BLaER1 treated with 17β-estradiol and CSF1 and Interleukin-3, amounts not matched to agents 10 nM and 100 nM (cell line): ENCODE measurements around the gene SNRNP200.
"Not testable (repeated sequence)": the region's sequence is repeated elsewhere in the genome, so short reads cannot be mapped to it uniquely, and the experiment has no call there.

Experiments used
- H3K27ac ChIP-seq, 11 experiments: shearing (Covaris generic); formaldehyde crosslinking; 2 replicates each; pipeline ENCODE4 v1.8.1; 2022
- H3K27me3 ChIP-seq, 11 experiments: shearing (Covaris generic); formaldehyde crosslinking; 2 replicates each; pipeline ENCODE4 v1.8.1; 2022
- H3K36me3 ChIP-seq, 11 experiments: shearing (Covaris generic); formaldehyde crosslinking; 2 replicates each; pipeline ENCODE4 v1.8.1; 2022
- H3K4me1 ChIP-seq, 10 experiments: shearing (Covaris generic); formaldehyde crosslinking; 2 replicates each; pipeline ENCODE4 v1.8.1; 2022
- H3K4me2 ChIP-seq, 11 experiments: shearing (Covaris generic); formaldehyde crosslinking; 2 replicates each; pipeline ENCODE4 v1.8.1; 2022
- H3K4me3 ChIP-seq, 10 experiments: shearing (Covaris generic); formaldehyde crosslinking; 2 replicates each; pipeline ENCODE4 v1.8.1; 2022
- H3K9ac ChIP-seq, 11 experiments: shearing (Covaris generic); formaldehyde crosslinking; 2 replicates each; pipeline ENCODE4 v1.8.1; 2022
- H3K9me3 ChIP-seq, 11 experiments: shearing (Covaris generic); formaldehyde crosslinking; replicated peaks in 1 of 11; 2 replicates each; pipeline ENCODE4 v1.8.1; 2022
- H4K20me1 ChIP-seq, 11 experiments: shearing (Covaris generic); formaldehyde crosslinking; 2 replicates each; pipeline ENCODE4 v1.8.1; 2022
- Cebpa-rat ChIP-seq, 11 experiments: shearing (Covaris generic); IDR thresholded peaks; 2 replicates each; pipeline ENCODE4 v1.8.1; 2022

Gene SNRNP200

GRCh38 chr2:96258166-96259022, 47.0 kb downstream of the SNRNP200 start:
- peaks cover 64 to 83% (median 74%) of the 10 kb centered on the region in 11 experiments for H3K36me3 ChIP-seq
- peaks cover 5 to 96% (median 39%) of the 10 kb centered on the region in 11 experiments; a peak in 20 of 22 replicates for H4K20me1 ChIP-seq
- H3K9me3 ChIP-seq: no peaks in the 10 kb centered on the region
- H3K27me3 ChIP-seq: no peaks in the 10 kb centered on the region
- no peak for TF ChIP-seq Cebpa-rat (IDR thresholded peaks at IDR 0.05)
- H3K4me1 ChIP-seq: peaks cover 60 to 95% (median 82%) of the 10 kb centered on the region in 10 experiments
- peak overlapping the region in 9 of 11 experiments; percentile 67 to 90 (median 84); a peak in 18 of 22 replicates for H3K27ac ChIP-seq
- peak overlapping the region; percentile 10 to 77 (median 63); a peak in 17 of 22 replicates for H3K9ac ChIP-seq
- H3K4me2 ChIP-seq: peak overlapping the region; percentile 66 to 95 (median 88)
- peak overlapping the region in 5 of 10 experiments; percentile 9 to 41 (median 14); a peak in 7 of 20 replicates for H3K4me3 ChIP-seq

- Histone ChIP-seq H3K4me3 (peak overlapping the region in 5 of 10 experiments; percentile 9 to 48 (median 22); a peak in 6 of 20 replicates), H3K4me2 (peak overlapping the region; percentile 66 to 95 (median 88)), H3K9ac (peak overlapping the region; percentile 10 to 77 (median 67); a peak in 18 of 22 replicates), H4K20me1 (peaks cover 0 to 89% (median 38%) of the 10 kb centered on the region in 11 experiments; a peak in 20 of 22 replicates), H3K27ac (peak overlapping the region in 9 of 11 experiments; percentile 67 to 90 (median 84); a peak in 18 of 22 replicates), H3K36me3 (peaks cover 66 to 83% (median 74%) of the 10 kb centered on the region in 11 experiments), H3K4me1 (peaks cover 60 to 88% (median 78%) of the 10 kb centered on the region in 10 experiments)
- H3K27me3 ChIP-seq, H3K9me3 ChIP-seq: not testable (repeated sequence)
Observed at GRCh38 chr2:96257744-96258143, 47.6 kb downstream of the SNRNP200 start.

- TF ChIP-seq Cebpa-rat (IDR thresholded peaks at IDR 0.05): no peak
- H3K9ac ChIP-seq: peak overlapping the region; percentile 41 to 77 (median 68)
- peak overlapping the region; percentile 47 to 90 (median 80) for H3K27ac ChIP-seq
Observed at GRCh38 chr2:96256611-96257113, 48.7 kb downstream of the SNRNP200 start.

DNA sequence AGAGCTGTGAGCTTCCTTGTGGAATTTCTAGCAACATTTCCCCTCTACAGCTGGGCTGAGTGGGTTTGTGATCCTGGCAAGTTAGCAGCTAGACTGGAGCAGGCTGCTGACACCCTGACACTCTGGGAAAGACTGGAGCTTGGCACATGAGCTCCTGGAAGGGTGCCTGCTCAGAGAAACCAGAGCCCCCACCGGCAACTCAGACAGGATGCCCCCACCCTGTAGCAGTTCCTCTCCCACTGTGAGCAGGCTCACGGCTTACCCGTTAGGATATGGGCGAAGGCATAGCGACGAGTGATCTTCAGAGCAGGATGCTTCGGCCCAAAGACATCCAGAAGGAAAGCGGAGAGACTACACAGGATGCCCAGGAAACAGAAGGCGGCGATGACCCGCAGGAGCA, 50.8 kb downstream of the SNRNP200 start:
- Histone ChIP-seq H3K4me3 (no peak overlapping the region), H4K20me1 (peaks cover 0 to 58% (median 14%) of the 10 kb centered on the region in 11 experiments; a peak in 13 of 22 replicates), H3K4me2 (peak overlapping the region in 7 of 11 experiments; percentile 7 to 95 (median 88); a peak in 13 of 22 replicates), H3K27ac (peak overlapping the region in 6 of 11 experiments; percentile 12 to 50 (median 33); a peak in 10 of 22 replicates), H3K36me3 (peaks cover 75 to 87% (median 82%) of the 10 kb centered on the region in 11 experiments), H3K9me3 (no peaks in the 10 kb centered on the region), H3K4me1 (peaks cover 51 to 88% (median 72%) of the 10 kb centered on the region in 10 experiments), H3K9ac (peak overlapping the region in 8 of 11 experiments; percentile 6 to 46 (median 24); a peak in 8 of 22 replicates), H3K27me3 (no peaks in the 10 kb centered on the region)
- no peak for TF ChIP-seq Cebpa-rat (IDR thresholded peaks at IDR 0.05)

More at GRCh38 chr2:96256611-96257113, 48.7 kb downstream of the SNRNP200 start:
- Histone ChIP-seq H3K4me2 (peak overlapping the region; percentile 66 to 95 (median 88)), H3K9me3 (no peaks in the 10 kb centered on the region), H4K20me1 (peaks cover 0 to 78% (median 33%) of the 10 kb centered on the region in 11 experiments; a peak in 20 of 22 replicates), H3K4me3 (peak overlapping the region in 5 of 10 experiments; percentile 8 to 48 (median 38); a peak in 8 of 20 replicates), H3K4me1 (peaks cover 60 to 88% (median 78%) of the 10 kb centered on the region in 10 experiments), H3K36me3 (peaks cover 67 to 83% (median 74%) of the 10 kb centered on the region in 11 experiments), H3K27me3 (no peaks in the 10 kb centered on the region)

DNA sequence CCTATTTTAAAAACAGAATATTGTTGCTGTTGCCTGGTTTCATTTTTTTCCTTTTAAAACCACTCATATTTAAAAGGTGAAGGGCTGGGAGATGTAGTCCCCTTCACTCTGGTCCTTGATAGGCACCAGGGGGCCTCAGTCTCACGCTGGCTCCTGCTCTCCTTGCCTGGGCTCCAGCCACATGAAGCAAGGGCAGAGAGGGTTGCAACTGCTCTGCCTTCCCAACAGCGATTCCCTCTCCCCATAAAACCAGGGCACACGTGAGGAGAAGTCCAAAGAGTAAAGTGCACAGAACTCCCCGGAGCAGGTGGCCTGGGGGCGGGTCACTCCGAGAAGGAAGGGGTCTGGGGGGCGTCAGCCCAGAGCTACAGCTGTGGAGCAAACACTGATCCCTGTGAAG, 52.3 kb downstream of the SNRNP200 start:
- H3K27me3 ChIP-seq: no peaks in the 10 kb centered on the region
- H3K36me3 ChIP-seq: peaks cover 66 to 75% (median 69%) of the 10 kb centered on the region in 11 experiments
- H3K9me3 ChIP-seq: no peaks in the 10 kb centered on the region
- TF ChIP-seq Cebpa-rat (IDR thresholded peaks at IDR 0.05): no peak
- no peak overlapping the region for H3K4me3 ChIP-seq
- H3K9ac ChIP-seq: peak overlapping the region in 2 of 11 experiments; percentile 1 to 26; a peak in 1 of 22 replicates
- H3K4me2 ChIP-seq: no peak overlapping the region
- no peak overlapping the region for H3K27ac ChIP-seq
- peaks cover 36 to 81% (median 57%) of the 10 kb centered on the region in 10 experiments for H3K4me1 ChIP-seq
- H4K20me1 ChIP-seq: peaks cover 0 to 42% (median 7%) of the 10 kb centered on the region in 11 experiments; a peak in 9 of 22 replicates

- peak overlapping the region in 2 of 11 experiments; percentile 1 to 12; a peak in 1 of 22 replicates for H3K9ac ChIP-seq
- H3K36me3 ChIP-seq: peaks cover 66 to 74% (median 69%) of the 10 kb centered on the region in 11 experiments
- H3K4me3 ChIP-seq: no peak overlapping the region
- H3K4me2 ChIP-seq: 0 out of 22 replicates have a peak overlapping the region, but pooled peaks of 2 of the 11 experiments have one; percentile 18 to 58
- TF ChIP-seq Cebpa-rat (IDR thresholded peaks at IDR 0.05): no peak
- no peak overlapping the region for H3K27ac ChIP-seq
- H3K9me3 ChIP-seq: no peaks in the 10 kb centered on the region
- H3K4me1 ChIP-seq: peaks cover 31 to 81% (median 55%) of the 10 kb centered on the region in 10 experiments
- H3K27me3 ChIP-seq: no peaks in the 10 kb centered on the region
- H4K20me1 ChIP-seq: peaks cover 0 to 37% (median 5%) of the 10 kb centered on the region in 11 experiments; a peak in 8 of 22 replicates
Observed at GRCh38 chr2:96252526-96252925, 52.8 kb downstream of the SNRNP200 start.

- H3K27me3 ChIP-seq: no peaks in the 10 kb centered on the region
- H4K20me1 ChIP-seq: peaks cover 0 to 31% (median 0%) of the 10 kb centered on the region in 11 experiments; a peak in 7 of 22 replicates
- H3K4me2 ChIP-seq: peak overlapping the region in 5 of 11 experiments; percentile 49 to 58 (median 52); a peak in 9 of 22 replicates
- peak overlapping the region in 1 of 11 experiments; percentile 37; a peak in 3 of 22 replicates for H3K27ac ChIP-seq
- H3K9me3 ChIP-seq: no peaks in the 10 kb centered on the region
- no peak overlapping the region for H3K4me3 ChIP-seq
- H3K36me3 ChIP-seq: peaks cover 66 to 74% (median 69%) of the 10 kb centered on the region in 11 experiments
- peaks cover 30 to 81% (median 55%) of the 10 kb centered on the region in 10 experiments for H3K4me1 ChIP-seq
- peak overlapping the region in 4 of 11 experiments; percentile 13 to 34 (median 31); a peak in 3 of 22 replicates for H3K9ac ChIP-seq
- no peak for TF ChIP-seq Cebpa-rat (IDR thresholded peaks at IDR 0.05)
Observed at GRCh38 chr2:96251721-96252292, 53.5 kb downstream of the SNRNP200 start.

DNA sequence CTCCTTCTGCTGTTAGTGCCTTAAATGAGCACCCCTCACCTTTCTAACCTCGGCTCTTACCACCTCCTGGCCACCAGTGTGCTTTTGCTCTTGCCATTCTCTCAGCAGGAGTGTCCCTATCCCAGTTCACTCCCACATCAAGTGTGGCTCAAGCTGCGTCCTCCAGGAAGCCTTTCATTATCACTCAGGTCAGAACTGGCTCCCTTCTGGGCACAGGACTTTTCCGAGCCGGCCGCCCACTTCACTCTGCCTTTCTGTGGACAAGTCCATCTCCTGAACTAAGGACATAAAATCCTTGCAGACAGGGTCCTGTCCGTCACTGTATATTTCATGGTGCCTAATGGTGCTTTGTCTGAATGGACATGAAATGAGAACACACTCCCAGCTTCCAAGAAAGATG, 55.2 kb downstream of the SNRNP200 start:
- Histone ChIP-seq H3K36me3 (peaks cover 54 to 60% (median 57%) of the 10 kb centered on the region in 11 experiments), H3K4me3 (no peak overlapping the region), H4K20me1 (peaks cover 0 to 31% (median 0%) of the 10 kb centered on the region in 11 experiments; a peak in 7 of 22 replicates), H3K9ac (peak overlapping the region in 3 of 11 experiments; percentile 11 to 34 (median 24); a peak in 2 of 22 replicates), H3K9me3 (no peaks in the 10 kb centered on the region), H3K4me1 (peaks cover 35 to 82% (median 55%) of the 10 kb centered on the region in 10 experiments), H3K4me2 (peak overlapping the region in 3 of 11 experiments; percentile 8 to 58 (median 49); a peak in 2 of 22 replicates), H3K27me3 (no peaks in the 10 kb centered on the region), H3K27ac (no peak overlapping the region; a peak in 2 of 22 replicates)
- no peak for TF ChIP-seq Cebpa-rat (IDR thresholded peaks at IDR 0.05)
